Spinal cord (tissue), 10 donors: ENCODE data around the gene GOLGA8S. TPM values are rescaled to one million over a fixed set of nuclear protein-coding genes. Genes with fewer than 3 reads are reported as not detected.
"Not testable (repeated sequence)": the region's sequence is repeated elsewhere in the genome, so short reads cannot be mapped to it uniquely, and the experiment has no call there.

Source experiments
- DNase-seq, 6 donors: peaks; one replicate each; pipeline versions ENCODE4 v3.0.0 to v3.0.0-alpha.2; 2013 to 2015; ENCODE audit warnings: low spot score in 6 of 6, low read depth in 4 of 6
- H3K27ac ChIP-seq: one replicate; pipeline ENCODE4 v1.5.1; 2013; ENCODE audit warnings: low read depth, low read length, control low read depth
- H3K27me3 ChIP-seq: one replicate; pipeline ENCODE4 v1.6.1; 2013; ENCODE audit warnings: low read length; ENCODE audit not compliant: control insufficient read depth, insufficient read depth
- H3K36me3 ChIP-seq: one replicate; pipeline ENCODE4 v1.6.1; 2013; ENCODE audit warnings: low read length; ENCODE audit not compliant: control insufficient read depth, insufficient read depth
- H3K4me1 ChIP-seq: one replicate; pipeline ENCODE4 v1.6.1; 2013; ENCODE audit warnings: low read length; ENCODE audit not compliant: control insufficient read depth, insufficient read depth
- H3K4me3 ChIP-seq: one replicate; pipeline ENCODE4 v1.5.1; 2013; ENCODE audit warnings: low read depth, low read length, control low read depth
- H3K9me3 ChIP-seq: one replicate; pipeline ENCODE4 v1.6.1; 2013; ENCODE audit warnings: low read length; ENCODE audit not compliant: control insufficient read depth, insufficient read depth
- WGBS: methylation state at CpG from one replicate; pipeline ENCODE4 v1.1.5; 2013; ENCODE audit warnings: missing lambda C conversion rate; ENCODE audit not compliant: insufficient coverage; 5-methylcytosine and 5-hydroxymethylcytosine counted together
- polyA plus RNA-seq, 2 donors: library from polyadenylated mRNA; unstranded; fragments of 120-200 nt; gene quantifications; one replicate each; pipeline ENCODE4 v1.2.1, GENCODE V29; 2013; ENCODE audit not compliant: insufficient read length in 2 of 2
- total RNA-seq, 2 donors: library from RNA; depleted of rRNA in 1 of 2; stranded (reverse); fragments of 120-200 nt in 1 of 2; fragments of >200 nt in 1 of 2; gene quantifications; one replicate each; pipeline versions ENCODE4 v1.2.3 to v1.2.4, GENCODE V29; 2013 to 2014
- donor health status: healthy.

GOLGA8S gene
- total and polyA plus RNA-seq, 4 donors, result 0.39 to 1.6 (median 1.1) TPM

- not testable (repeated sequence) for H3K9me3 ChIP-seq, H3K4me1 ChIP-seq
These were observed 17.3 kb downstream of the GOLGA8S start for GRCh38 chr15:23371868-23372267.

GRCh38 chr15:23372284-23372683 lies 17.7 kb downstream of the GOLGA8S start:
- no peaks in the 10 kb centered on the region for H3K36me3 ChIP-seq
- H3K9me3 ChIP-seq, result no peaks in the 10 kb centered on the region
- no peaks in the 10 kb centered on the region for H3K4me1 ChIP-seq
- no peaks in the 10 kb centered on the region for H3K27me3 ChIP-seq
- H3K4me3 ChIP-seq, result no peak overlapping the region
- no peak for DNase-seq
- no peak overlapping the region for H3K27ac ChIP-seq
- WGBS, result 77% methylated on average over 2 of the region's 15 CpGs

More at GRCh38 chr15:23371868-23372267, 17.3 kb downstream of the GOLGA8S start:
- not testable (repeated sequence) for H3K27me3 ChIP-seq, H3K4me3 ChIP-seq, DNase-seq, H3K27ac ChIP-seq, H3K36me3 ChIP-seq
- WGBS, result no CpG with 5 or more reads among the region's 3 CpGs

- H3K36me3 ChIP-seq, H3K27me3 ChIP-seq, H3K4me1 ChIP-seq, DNase-seq, H3K9me3 ChIP-seq, H3K27ac ChIP-seq, H3K4me3 ChIP-seq: not testable (repeated sequence)
- 96% methylated on average over 38 of the region's 40 CpGs for WGBS
These were observed 18.5 kb downstream of the GOLGA8S start for GRCh38 chr15:23372891-23373600.

- DNase-seq, H3K4me3 ChIP-seq, H3K4me1 ChIP-seq, H3K27me3 ChIP-seq, H3K9me3 ChIP-seq, H3K27ac ChIP-seq, H3K36me3 ChIP-seq: not testable (repeated sequence)
- WGBS, result 94% methylated on average over 3 of the region's 11 CpGs
These were observed 19.7 kb downstream of the GOLGA8S start for GRCh38 chr15:23374226-23374625.

GRCh38 chr15:23378946-23379345 lies 24.4 kb downstream of the GOLGA8S start:
- not testable (repeated sequence) for H3K4me3 ChIP-seq, H3K36me3 ChIP-seq, H3K27me3 ChIP-seq, H3K9me3 ChIP-seq, H3K27ac ChIP-seq, H3K4me1 ChIP-seq, DNase-seq
- 85% methylated on average over 13 of the region's 13 CpGs for WGBS

GRCh38 chr15:23380700-23381099 lies 26.2 kb downstream of the GOLGA8S start:
- DNase-seq, H3K36me3 ChIP-seq, H3K4me1 ChIP-seq, H3K4me3 ChIP-seq, H3K9me3 ChIP-seq, H3K27me3 ChIP-seq, H3K27ac ChIP-seq: not testable (repeated sequence)
- 81% methylated on average over 2 of the region's 4 CpGs for WGBS

GRCh38 chr15:23381192-23381591 lies 26.6 kb downstream of the GOLGA8S start:
- H3K27me3 ChIP-seq, H3K4me1 ChIP-seq, DNase-seq, H3K27ac ChIP-seq, H3K4me3 ChIP-seq, H3K9me3 ChIP-seq, H3K36me3 ChIP-seq: not testable (repeated sequence)
- WGBS, result 64% methylated on average over 7 of the region's 7 CpGs

GRCh38 chr15:23384371-23384770 lies 29.8 kb downstream of the GOLGA8S start:
- Histone ChIP-seq H3K27me3 (no peaks in the 10 kb centered on the region), H3K4me3 (no peak overlapping the region), H3K4me1 (no peaks in the 10 kb centered on the region), H3K27ac (no peak overlapping the region), H3K36me3 (no peaks in the 10 kb centered on the region), H3K9me3 (no peaks in the 10 kb centered on the region)
- DNase-seq, result no peak

GRCh38 chr15:23385886-23386430 lies 31.4 kb downstream of the GOLGA8S start:
- H3K9me3 ChIP-seq, result no peaks in the 10 kb centered on the region
- no peak overlapping the region for H3K27ac ChIP-seq
- H3K36me3 ChIP-seq, result no peaks in the 10 kb centered on the region
- 74% methylated on average over 11 of the region's 11 CpGs for WGBS
- H3K4me3 ChIP-seq, result no peak overlapping the region
- no peaks in the 10 kb centered on the region for H3K4me1 ChIP-seq
- no peaks in the 10 kb centered on the region for H3K27me3 ChIP-seq
- DNase-seq, result no peak

- Histone ChIP-seq H3K4me3 (no peak overlapping the region), H3K9me3 (no peaks in the 10 kb centered on the region), H3K36me3 (no peaks in the 10 kb centered on the region), H3K27me3 (no peaks in the 10 kb centered on the region), H3K4me1 (no peaks in the 10 kb centered on the region), H3K27ac (no peak overlapping the region)
- no peak for DNase-seq
- 69% methylated on average over 3 of the region's 6 CpGs for WGBS
These were observed 33.2 kb downstream of the GOLGA8S start for GRCh38 chr15:23387621-23388190.
